Dermis microvascular lymphatic vessel endothelial cell (primary cell): ENCODE data around the gene MMD. TPM values are rescaled to one million over a fixed set of nuclear protein-coding genes. Genes with fewer than 3 reads are reported as not detected.
"Not testable (repeated sequence)": the region's sequence is repeated elsewhere in the genome, so short reads cannot be mapped to it uniquely, and the experiment has no call there.

ENCODE experiments used
- DNase-seq, 2 donors: peaks; one replicate each; pipeline versions ENCODE4 v3.0.0 to v3.0.0-alpha.2; 2010; ENCODE audit warnings: low read depth in 2 of 2
- total RNA-seq: library from RNA; depleted of rRNA; stranded (reverse); fragments of >200 nt; gene quantifications from 2 replicates; pipeline ENCODE4 v1.2.1, GENCODE V29; 2014

Gene MMD
- total RNA-seq, 1 donor from 2014 or later, result 10.4 TPM

DNA sequence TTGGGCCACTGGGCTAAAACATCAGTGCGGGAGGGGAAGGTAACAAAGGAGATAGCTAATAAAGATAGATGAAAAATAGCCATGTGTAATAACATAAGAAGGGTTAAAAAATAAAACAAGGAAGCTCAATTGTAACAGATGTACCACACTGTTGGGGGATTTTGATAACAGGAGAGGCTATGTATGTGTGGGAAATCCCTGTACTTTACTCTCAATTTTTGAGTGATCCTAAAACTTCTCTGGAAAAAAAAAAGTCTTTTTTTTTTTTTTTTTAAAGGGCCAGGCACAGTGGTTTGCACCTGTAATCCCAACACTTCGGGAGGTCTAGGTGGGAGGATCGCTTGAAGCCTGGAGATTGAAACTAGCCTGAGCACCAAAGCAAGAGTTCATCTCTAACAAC lies 1.9 kb upstream of the MMD start:
- DNase-seq, result no peak

DNA sequence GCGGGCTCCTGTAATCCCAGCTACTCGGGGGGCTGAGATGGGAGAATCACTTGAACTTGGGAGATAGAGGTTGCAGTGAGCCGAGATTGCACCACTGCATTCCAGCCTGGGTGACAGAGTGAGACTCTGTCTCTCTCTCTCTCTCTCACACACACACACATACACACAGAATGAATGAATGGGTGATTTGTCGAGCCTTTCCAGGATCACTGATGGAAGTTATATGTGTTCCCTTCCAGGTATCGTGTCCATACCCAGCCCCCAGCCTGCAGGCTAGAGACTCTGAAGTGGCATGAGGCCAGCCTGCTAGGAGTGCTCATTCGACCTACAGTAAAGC lies 1.2 kb upstream of the MMD start:
- DNase-seq, result not testable (repeated sequence)

DNA sequence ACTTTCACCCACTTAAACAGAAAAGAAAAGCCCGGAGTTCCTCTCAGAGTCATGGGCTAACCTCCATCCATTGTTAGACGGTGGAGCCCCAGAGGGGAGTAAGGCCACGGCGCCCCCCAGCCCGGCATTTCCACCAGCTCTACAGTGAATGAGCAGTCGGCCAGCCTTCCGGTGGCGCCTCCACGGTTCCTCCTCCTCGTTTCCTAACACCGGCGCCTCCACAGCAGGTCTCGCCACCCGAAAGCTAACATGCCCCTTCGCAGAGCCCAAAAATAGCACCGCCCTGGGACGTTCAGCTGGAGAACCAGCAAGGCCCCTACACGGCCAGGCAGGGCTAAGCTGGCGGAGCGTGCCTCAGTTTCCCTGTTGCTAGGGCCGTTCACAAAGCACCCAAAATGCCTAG lies 858 bp downstream of the MMD start:
- peak in 1 of 2 donors; percentile 22 for DNase-seq

DNA sequence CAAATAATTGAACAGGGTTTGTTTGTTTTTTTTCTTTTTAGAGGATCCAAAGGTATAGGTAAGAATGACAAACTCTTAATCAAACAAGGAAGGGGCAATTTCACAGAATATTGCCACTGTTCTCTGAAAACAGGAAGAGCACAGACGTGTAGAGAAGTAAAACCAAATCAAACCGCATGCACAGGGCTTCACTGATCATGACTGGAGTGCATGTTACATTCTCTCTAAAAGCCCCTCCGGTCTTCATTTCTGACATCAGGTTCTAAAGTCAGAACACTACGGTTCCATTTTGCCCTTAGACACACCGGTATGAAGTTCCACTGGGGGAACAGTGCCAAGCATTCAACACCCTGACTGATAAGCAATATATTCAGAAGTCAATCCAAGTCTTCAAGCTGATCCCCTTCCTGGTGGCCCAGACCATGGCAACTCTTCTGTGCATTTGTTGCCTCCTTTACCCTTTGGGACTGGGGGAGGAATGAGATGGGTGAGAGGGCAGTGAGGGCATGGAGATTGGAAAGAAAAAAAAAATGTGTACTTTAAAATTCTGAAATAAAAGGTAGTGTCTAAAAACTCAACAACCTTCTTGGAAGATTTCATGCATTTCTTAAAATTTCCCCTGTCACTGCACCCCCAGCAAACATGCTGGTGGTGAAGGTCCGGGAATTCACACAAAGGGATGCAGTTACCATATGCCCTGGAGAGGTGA lies 1.4 kb downstream of the MMD start:
- no peak for DNase-seq

DNA sequence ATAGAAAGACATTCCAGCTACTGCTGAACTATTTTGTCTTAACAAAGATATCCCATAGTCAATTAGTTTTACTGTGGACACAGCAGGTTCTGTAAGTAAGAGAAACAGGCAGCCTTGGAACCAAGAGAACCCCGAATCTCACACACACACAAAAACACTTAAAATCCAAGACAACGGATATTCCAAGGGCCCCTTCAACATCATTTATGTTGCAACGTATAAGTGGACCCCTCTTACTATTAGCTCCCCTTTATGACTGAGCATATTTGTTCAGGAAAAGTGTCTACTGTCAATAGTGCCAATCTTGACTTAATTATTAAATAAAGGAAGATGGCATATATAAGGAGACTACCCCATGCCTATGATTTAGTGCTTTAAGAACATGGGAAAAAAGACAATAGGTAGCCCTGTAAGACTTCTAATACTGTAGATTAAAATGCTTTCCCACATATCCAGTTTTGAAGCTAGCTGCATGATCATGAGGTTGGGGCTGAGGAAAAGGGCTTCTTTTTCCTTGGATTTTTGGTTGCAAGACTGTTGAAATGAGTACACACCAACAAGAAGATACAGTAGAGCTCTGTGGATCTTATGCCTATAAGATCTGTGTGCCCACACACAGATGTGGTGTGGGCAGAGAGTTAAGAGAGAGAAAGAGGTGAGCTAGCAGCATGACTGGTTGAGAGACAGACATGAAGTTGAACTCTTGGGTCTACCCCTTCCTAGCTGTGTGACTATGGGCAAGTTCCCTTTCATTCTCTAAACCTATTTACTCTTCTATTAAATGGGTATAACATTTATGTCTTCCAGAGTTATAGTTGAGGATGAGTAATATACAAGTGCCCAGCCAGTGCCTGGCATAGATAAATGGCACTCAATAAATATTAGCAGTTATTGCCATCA lies 3.0 kb downstream of the MMD start:
- DNase-seq, result no peak

DNA sequence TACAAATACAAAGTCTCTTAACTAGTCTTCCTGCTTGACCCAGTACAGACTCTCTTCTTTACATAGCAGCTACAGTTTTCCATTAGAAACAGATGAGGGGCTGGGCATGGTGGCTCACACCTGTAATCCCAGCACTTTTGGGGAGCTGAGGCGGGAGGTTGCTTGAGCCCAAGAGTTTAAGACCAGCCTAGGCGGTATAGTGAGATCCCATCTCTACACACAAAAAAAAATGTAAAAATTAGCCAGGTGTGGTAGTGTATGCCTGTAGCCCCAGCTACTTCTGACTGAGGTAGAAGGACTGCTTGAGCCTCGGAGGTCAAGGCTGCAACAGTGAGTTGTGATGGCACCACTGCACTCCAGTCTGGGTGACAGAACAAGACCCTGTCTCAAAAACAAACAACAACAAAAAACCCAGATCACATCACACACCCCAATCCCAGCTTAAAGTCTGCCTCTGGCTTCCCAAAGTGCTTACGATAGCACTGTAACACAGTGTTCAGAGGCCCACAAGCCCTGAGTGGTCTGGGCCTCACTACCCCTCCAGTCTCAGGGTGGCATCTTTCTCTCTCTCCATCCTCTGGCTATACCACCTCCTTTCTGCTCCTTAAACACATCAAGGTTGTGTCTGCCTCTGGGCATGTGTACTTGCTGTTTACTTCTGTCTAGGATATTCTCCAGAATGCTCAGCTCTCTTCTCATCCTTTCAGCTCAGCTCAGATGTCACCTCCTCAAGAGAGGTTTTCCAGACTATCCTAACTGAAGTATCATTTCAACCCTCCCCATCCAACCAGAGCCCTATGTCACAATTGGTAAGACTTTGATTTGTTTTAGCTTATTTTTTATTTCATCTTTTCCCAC lies 4.0 kb downstream of the MMD start:
- DNase-seq, result no peak

DNA sequence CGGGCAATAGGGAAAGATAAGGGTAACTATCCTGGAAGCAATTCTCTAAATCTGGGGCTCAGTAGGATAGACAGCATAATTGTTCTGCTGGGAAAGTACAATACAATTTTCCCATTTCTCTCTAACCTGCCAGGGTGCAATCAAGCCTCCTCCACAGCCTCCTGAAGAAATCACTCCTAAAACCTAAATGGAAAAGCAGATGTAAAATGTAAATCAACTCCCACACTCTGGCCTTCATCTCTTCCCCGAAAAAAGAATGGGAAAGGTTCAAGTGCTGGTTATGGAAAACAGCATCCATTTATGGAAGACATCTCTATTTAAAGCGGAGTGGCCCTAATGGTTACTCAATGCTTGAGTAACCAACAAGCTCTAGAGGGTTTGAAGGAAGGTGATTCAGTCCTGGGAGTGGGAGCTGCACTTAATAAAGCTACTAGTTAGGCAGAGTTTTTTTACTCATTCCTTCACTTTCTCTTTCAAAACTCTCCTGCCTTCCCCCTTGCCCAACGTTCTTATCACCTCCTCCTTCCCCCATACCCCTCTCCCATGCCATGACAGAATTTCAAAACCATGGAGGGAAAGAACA lies 5.1 kb downstream of the MMD start:
- DNase-seq, result no peak

DNA sequence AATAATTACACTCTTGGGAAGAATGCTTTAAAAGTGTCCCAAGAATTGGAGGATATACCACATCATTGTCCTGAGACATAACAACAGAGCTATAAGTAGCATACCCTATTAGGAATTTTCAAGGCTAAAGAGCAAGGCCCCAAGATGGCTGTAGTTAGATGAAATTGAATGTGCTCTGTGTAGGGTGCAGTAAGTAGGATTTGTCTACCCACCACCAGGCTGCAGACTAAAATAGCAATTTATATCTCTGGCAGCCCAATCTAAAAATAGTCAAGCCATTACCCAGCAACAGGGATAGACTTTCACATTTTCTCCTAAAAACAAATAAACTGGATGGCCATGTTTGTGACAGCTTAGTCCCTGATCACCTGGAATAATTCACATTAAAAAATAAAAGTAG lies 5.6 kb downstream of the MMD start:
- DNase-seq, result no peak

DNA sequence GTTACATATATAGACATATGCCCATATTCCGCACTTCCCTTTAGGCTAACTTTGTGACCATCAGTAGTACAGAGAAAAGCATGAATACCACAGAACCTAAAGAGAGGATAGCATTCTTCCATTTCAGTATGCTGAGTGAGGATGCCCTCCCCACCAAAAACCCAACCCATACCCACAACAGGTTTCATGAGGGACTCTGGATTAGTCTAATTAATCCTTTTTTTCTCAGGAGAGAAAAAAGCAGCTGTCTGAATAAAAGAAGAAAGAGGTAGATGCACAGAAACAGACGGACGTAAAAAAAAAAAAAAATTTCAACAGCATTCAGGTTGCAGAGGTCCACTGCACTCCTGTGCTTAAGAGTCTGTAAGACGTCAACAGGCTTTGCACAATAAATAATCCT lies 6.7 kb downstream of the MMD start:
- no peak for DNase-seq

DNA sequence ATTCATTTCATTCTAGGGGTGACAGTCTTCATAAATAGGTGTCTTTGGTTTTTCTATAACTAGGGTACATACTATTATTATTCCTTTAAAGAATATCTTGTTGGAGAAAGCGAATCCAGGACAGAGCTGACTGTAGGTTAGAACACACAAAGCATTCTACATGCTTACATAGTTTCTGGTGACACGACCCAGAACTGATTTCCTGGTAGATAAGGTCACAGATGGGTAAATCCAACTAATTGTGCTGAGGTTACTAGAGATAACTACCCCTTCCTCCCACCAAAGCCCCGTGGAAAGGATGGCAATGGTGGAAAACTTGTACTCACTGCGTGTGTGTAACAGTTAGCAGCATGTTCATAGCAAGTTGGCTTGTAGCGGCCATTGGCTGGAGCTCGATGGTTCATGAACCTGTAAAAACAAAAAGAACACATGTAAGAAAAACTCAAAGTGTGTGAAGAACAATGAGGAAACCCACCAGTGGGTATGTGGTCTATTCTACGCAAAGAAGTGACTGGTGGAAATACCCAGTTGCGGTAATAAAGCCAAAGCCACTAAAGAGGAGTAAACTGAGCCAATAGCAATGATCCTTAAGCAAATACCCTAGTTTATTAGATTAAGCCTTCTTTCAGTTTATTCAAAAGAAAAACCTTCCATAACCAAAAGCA lies 7.7 kb downstream of the MMD start:
- no peak for DNase-seq

DNA sequence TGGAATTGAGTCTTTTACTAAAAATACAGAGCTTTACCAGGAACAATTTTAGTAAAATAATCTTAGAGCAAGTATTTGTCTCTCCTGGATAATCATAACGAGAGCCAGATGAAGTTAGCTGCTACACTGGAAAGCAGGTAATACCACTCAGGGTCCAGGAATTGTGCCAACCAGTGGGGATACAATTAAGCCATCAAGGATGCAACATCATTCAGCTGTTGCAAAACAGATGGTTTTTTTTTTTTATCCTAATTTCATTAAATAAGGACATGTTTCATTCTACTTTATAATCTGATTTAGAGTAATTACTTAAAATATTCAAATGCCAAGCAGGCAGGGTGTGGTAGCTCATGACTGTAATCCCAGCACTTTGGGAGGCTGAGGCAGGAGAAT lies 10.2 kb downstream of the MMD start:
- no peak for DNase-seq

DNA sequence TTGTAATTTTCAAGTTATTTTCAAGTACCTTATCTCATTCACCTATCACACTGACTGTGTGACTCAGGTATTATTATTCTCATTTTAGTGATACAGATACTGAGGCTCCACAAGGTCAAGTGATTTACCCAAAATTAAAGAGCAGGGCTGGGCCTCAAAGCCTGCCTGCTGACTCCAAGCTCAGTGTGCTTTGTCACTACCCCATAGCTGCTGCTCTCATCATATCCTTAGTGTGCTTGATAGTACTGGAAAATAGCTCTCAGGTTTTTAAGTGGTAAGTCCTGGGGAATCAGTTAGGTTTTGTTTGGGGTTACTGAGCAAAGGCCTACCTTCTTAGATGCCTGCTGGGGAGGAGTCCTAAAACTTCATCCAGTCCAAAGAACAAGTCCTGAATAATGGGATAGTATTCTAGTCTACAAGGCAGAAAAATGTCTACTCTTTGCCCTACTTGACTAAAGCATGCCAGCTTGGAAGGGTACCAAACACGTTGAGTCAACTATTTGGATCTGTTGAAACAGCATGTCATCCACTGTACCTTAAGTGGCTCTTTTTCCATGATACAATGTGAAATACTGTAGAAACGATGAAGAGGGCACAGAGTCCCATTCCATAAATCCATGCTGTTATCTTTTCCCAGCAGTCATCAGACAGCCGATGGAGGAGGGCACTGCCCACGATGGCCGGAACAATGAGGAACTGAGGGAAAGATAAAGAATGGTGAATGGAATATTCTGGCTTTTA lies 10.7 kb downstream of the MMD start:
- DNase-seq, result no peak

DNA sequence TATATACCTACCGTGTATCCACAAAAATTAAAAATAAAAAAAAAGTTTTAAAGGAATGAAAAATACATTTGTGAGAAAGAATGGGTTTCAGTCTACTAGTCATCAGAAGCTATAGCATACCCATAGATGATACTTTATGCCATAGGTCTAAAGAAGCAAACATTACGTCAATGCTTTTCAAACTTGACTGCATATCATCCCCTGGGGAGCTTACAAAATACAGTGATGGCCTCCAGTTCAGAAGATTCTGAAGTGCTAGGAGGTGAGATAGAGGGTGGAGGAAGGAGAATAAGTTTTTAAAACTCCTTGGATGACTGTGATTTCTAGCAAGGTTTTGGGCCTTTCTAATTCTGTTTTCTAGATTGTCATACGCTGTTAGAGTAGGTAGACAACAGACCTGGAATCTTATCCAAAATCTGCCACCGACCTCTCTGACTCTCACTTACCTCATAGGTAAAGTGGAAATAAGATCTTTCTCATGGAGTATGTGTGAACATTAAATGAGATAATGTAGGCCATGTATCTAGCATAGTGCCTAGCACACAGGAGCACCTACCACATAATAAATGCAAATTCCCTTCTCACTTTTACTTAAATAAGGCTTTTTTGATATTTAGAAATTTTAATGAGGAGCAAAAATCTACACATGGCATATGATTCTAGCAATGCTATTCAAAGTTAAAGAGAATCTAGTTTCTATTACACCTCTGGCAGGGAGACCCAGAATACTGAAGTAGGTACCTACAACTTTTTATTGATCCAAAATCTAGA lies 12.4 kb downstream of the MMD start:
- no peak for DNase-seq

DNA sequence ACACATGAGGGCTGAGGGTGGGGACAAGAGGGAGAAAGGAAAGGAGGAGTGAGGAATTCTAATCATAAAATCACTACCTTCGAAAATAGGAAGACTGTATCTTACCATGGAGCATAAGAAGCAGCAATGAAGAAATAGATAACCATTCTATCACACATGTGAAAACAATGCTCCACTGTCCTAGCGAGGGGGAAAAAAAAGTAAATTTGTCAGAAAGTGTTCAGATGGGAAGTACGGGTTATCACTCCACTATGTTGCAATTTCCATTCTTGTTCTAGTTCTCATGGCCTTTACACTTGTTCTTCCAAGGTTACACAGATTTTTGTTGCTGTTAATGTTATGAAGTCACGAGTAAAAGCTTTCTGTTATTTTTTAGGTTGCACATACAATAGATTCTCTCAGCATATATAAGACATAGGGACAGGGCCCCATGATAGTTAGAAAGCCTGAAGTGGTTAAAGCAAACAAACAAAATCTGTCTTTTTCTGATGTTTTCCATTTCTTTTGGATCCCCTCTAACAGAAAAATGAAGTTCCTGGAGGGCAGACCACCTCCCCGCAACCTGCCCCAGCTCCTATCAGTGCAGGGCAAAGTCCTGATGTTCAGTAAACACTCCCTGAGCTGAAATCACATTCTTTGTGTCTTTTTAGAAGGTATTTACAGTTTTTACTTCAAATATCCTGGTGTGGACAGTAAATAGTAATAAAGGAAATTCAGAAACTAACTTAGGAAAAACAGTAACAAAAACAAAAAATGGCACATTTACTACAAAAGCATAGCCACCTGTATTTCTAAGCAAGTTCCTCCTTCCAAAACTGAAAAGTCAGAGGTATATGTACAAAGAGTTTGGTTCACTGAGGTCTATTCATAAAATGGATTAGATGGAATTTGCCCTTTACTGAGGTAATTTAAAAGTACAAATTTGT lies 13.7 kb downstream of the MMD start:
- no peak for DNase-seq

DNA sequence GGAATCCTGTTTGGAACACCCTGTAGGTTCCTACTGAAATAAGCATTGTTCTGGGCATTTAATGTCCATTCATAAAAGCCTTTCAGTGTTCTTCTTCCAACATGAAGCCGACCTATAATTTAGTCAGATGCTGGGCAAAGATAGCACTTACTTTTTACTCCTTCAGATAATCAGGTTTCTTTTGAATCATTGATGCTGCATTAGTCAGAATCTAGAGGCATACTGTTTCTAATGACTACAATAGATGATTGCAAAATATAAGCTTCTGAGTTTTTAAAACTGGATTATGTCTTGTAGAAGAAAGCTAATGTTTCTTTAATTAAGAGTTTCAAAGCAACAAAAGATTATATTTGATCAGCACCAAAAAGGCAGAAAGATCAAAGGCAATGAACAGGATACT lies 16.0 kb downstream of the MMD start:
- no peak for DNase-seq

DNA sequence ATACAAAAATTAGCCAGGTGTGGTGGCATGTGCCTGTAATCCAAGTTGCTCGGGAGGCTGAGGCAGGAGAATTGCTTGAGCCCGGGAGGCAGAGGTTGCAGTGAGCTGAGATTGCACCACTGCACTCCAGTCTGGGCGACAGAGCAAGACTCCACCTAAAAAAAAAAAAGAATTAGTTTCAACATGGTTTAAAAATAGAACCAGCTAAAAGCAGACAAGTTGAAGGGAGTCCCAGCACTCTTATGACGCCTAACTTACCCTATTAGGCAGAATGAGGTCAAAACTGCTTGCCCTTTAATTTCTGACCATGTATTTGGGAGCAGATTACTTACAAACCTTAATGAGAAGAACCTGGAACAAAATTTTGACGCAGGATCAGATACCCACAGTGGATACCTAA lies 17.4 kb downstream of the MMD start:
- DNase-seq, result not testable (repeated sequence)

DNA sequence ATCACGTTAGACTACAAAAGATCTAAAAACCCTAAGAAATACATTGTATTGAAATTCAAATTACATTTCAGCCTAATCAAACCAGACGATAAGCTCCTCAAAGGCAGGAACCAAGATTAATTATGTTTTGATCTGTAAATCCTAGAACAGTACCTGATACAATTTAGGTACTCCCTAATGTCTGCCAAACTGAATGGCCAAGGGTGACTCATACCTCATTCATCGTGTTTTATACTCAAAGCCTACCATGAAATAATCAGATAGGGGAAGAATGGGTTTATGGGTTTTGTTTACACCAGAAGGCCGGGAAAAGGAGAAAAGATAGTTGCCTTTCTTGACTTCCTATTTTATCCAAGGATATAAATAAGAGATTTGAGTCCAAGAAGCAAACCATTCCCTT lies 19.3 kb downstream of the MMD start:
- peak in 1 of 2 donors; percentile 8 for DNase-seq

DNA sequence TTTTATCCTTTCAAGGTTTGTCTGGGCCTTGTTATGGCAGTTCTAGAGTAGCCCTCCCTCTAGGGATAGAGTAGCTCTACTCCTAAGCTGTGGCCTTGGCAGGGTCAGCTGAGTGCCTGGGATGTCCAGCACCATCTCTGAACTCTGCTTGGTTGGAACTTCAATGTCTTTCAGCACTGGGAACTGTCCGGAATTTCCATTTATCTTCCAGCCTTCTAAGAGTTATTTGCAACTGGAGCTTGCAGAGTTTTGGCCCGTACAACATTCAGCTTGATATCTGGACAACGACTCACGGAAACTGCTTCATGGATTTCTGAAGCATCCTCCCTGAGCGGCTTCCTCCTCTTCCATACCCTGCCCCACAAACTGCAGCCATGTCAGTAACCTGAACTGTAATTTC lies 22.9 kb downstream of the MMD start:
- DNase-seq, result no peak
